Pancreas (tissue), 10 donors: Measurements from ENCODE around the gene ZC3HAV1L. TPM values are rescaled to one million over a fixed set of nuclear protein-coding genes. Genes with fewer than 3 reads are reported as not detected.

ENCODE experiments used
- ATAC-seq, 4 donors: fragments of 200-7000 bp; cut with Tn5 transposase; one replicate each; pipeline versions ENCODE4 v1.8.0 to v1.9.1; 2020; ENCODE audit warnings: mild to moderate bottlenecking in 4 of 4, moderate library complexity in 4 of 4
- DNase-seq, 6 donors: peaks; one replicate each; pipeline ENCODE4 v3.0.0-alpha.2; 2020
- FAIRE-seq: peaks from 2 replicates; lab custom pipeline; 2012; peaks lifted over from hg19 to GRCh38; lab: Jason Lieb, UNC
- H3K27ac ChIP-seq, 4 donors: fragments of 200-600 bp; sonication (generic); 1 replicate in 3 of 4; 2 replicates in 1 of 4; pipeline versions ENCODE4 v1.5.0 to v1.8.0; 2020
- H3K27me3 ChIP-seq, 4 donors: fragments of 200-600 bp; one replicate each; pipeline ENCODE4 v1.8.0; 2021
- H3K36me3 ChIP-seq, 3 donors: fragments of 200-600 bp; sonication (generic) in 1 of 3; one replicate each; pipeline versions ENCODE4 v1.5.0 to v1.8.0; 2020 to 2021
- H3K4me1 ChIP-seq, 3 donors: fragments of 200-600 bp; one replicate each; pipeline ENCODE4 v1.8.0; 2021
- H3K4me3 ChIP-seq, 4 donors: fragments of 200-600 bp; sonication (generic) in 2 of 4; one replicate each; pipeline versions ENCODE4 v1.5.0 to v1.8.0; 2020 to 2021
- H3K9me3 ChIP-seq, 4 donors: fragments of 200-600 bp; one replicate each; pipeline ENCODE4 v1.8.0; 2021
- WGBS, 2 donors: extraction: QIAGEN DNeasy Blood & Tissue Kit; methylation state at CpG; one replicate each; pipeline ENCODE4 v1.1.7; 2013; 5-methylcytosine and 5-hydroxymethylcytosine counted together
- intact Hi-C, 3 donors: fragments of 100-400 bp; cut with DNase I; formaldehyde crosslinking; loops; one replicate each; pipeline versions ENCODE4 v1.11.1 to v1.14.2; 2022
- polyA plus RNA-seq, 2 donors: library from polyadenylated mRNA; stranded (reverse); fragments of 200-250 nt; gene quantifications; one replicate each; pipeline ENCODE4 v1.2.3, GENCODE V29; 2013
- total RNA-seq, 6 donors: library from RNA; stranded (reverse); fragmentation: NEBNext Ultra II Directional in 4 of 6; extraction: Animal tissue kit (Norgen Biotek cat#: 25700) in 4 of 6; gene quantifications; one replicate each; pipeline versions ENCODE4 v1.2.1 to v1.2.4, GENCODE V29; 2021 to 2023
- TF ChIP-seq, protein P1 (sequence below), 4 donors: fragments of 200-600 bp; sonication (generic) in 3 of 4; IDR thresholded peaks; one replicate each; pipeline versions ENCODE4 v1.5.0 to v1.8.0; 2021; ENCODE audit warnings: antibody characterized with exemption in 4 of 4
- donor health status: healthy with polysubstance abuse.
- donor health status: DM: no; HTN: no; CAD: no; lungs with moderate emphysema.
- donor health status: DM: no; HTN: no; CAD: no.
- donor health status: control.
- donor health status: control.
- donor health status: Bipolar disorder and iron deficiency.
- donor health status: DM: yes; HTN: yes; CAD: no.
- donor health status: DM: no; HTN: no; CAD: no.
- donor health status: DM: no; HTN: no; CAD: no.
- donor health status: DM: yes; HTN: yes; CAD: no.

ZC3HAV1L gene
- total and polyA plus RNA-seq, 8 donors, result 0.87 to 5.7 (median 2.0) TPM

DNA sequence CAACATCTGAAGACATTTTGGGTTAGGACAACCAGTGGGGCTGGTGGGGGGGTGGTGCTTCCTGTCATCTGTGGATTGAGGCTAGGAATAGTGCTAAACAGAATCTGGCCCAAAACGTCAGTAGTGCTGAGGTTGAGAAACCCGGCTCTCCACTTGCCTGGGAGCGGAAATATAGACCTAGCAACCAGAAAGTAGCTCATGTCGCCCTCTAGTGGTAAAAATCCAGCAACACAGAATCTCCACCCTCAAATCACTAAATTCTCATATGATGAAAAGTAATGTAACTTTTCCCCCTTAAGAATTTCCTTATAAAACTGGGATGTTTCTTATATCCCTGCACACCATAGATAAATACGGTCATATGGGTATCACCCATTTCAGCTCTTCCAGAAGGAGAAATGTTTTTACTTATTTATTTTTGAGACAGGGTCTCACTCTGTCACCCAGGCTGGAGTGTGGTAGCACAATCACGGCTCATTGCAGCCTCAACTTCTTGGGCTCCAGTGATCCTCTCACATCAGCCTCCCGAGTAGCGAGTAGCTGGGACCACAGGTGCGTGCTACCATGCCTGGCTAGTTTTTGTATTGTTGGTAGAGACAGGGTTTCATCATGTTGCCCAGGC lies 39.3 kb upstream of the ZC3HAV1L start:
- DNase-seq (peak in 4 of 6 donors; percentile 37 to 68 (median 52)), ATAC-seq (peak; percentile 80 to 98 (median 96)), FAIRE-seq (peak; percentile 26)
- WGBS, 2 donors, result 28 to 30% methylated on average over 9 of the region's 9 CpGs
- Histone ChIP-seq H3K36me3 (peaks cover 0 to 32% (median 8%) of the 10 kb centered on the region in 3 donors), H3K27me3 (no peaks in the 10 kb centered on the region), H3K27ac (no peak overlapping the region), H3K4me3 (no peak overlapping the region), H3K4me1 (no peaks in the 10 kb centered on the region), H3K9me3 (no peaks in the 10 kb centered on the region)
- intact Hi-C loops, result loop anchor here in 1 of 3 donors (10.0 kb wide), 1 partner anchor 190 kb away; no protein-coding TSS in a partner anchor
- TF ChIP-seq, protein P1, sequence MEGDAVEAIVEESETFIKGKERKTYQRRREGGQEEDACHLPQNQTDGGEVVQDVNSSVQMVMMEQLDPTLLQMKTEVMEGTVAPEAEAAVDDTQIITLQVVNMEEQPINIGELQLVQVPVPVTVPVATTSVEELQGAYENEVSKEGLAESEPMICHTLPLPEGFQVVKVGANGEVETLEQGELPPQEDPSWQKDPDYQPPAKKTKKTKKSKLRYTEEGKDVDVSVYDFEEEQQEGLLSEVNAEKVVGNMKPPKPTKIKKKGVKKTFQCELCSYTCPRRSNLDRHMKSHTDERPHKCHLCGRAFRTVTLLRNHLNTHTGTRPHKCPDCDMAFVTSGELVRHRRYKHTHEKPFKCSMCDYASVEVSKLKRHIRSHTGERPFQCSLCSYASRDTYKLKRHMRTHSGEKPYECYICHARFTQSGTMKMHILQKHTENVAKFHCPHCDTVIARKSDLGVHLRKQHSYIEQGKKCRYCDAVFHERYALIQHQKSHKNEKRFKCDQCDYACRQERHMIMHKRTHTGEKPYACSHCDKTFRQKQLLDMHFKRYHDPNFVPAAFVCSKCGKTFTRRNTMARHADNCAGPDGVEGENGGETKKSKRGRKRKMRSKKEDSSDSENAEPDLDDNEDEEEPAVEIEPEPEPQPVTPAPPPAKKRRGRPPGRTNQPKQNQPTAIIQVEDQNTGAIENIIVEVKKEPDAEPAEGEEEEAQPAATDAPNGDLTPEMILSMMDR (IDR thresholded peaks at IDR 0.05), result peak; percentile 78 to 83 (median 79)

DNA sequence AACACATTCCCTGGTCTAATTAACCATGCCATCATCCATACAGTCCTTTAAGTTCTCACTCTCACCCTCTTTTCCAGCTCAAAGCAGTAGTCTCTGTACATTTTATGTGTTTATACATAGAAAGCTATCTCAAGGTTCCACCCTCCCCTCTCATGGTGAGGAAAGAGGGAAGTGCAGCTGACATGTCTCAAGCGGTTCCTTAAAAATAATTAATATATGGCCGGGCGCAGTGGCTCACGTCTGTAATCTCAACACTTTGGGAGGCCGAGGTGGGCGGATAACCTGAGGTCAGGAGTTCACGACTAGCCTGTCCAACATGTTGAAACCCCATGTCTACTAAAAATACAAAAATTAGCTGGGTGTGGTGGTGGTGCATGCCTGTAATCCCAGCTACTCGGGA lies 37.0 kb upstream of the ZC3HAV1L start:
- peak in 1 of 4 donors; percentile 12 for ATAC-seq
- 86 to 96% methylated on average over 8 of the region's 8 CpGs for WGBS, 2 donors
- intact Hi-C loops, result loop anchor here in 1 of 3 donors (10.0 kb wide), 1 partner anchor 188 kb away; no protein-coding TSS in a partner anchor
- no peak for FAIRE-seq
- Histone ChIP-seq H3K9me3 (no peaks in the 10 kb centered on the region), H3K4me3 (no peak overlapping the region), H3K36me3 (peaks cover 0 to 23% (median 0%) of the 10 kb centered on the region in 3 donors), H3K27me3 (no peaks in the 10 kb centered on the region), H3K27ac (no peak overlapping the region), H3K4me1 (no peaks in the 10 kb centered on the region)
- TF ChIP-seq, protein P1 (IDR thresholded peaks at IDR 0.05), result no peak
- DNase-seq, result no peak

DNA sequence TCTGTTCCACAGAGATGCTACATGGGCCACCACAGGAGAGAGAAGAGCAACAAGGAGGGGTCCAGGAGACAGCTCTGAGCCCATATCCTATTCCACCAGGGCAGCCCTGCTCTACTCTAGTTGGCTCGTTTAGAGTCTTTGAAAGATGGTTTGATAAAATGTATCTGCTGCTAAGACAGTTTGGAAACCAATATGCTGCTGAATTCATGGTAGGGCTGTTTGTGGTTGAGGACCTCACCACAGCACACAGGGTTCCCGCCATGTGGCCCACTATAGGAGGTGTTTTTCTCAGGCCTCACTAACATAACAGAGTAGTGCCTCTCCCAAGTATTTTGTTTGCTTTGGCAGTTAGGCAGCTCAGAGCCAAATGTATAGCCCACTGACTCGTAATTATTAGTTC lies 35.8 kb upstream of the ZC3HAV1L start:
- Histone ChIP-seq H3K36me3 (peaks cover 0 to 23% (median 0%) of the 10 kb centered on the region in 3 donors), H3K4me1 (no peaks in the 10 kb centered on the region), H3K4me3 (no peak overlapping the region), H3K27ac (no peak overlapping the region), H3K9me3 (no peaks in the 10 kb centered on the region), H3K27me3 (no peaks in the 10 kb centered on the region)
- FAIRE-seq (no peak), ATAC-seq (no peak), DNase-seq (no peak)
- TF ChIP-seq, protein P1 (IDR thresholded peaks at IDR 0.05), result no peak
- WGBS, 2 donors, result 83 to 90% methylated on average over 3 of the region's 3 CpGs
- intact Hi-C loops, result loop anchor here in 1 of 3 donors (10.0 kb wide), 1 partner anchor 187 kb away; no protein-coding TSS in a partner anchor

DNA sequence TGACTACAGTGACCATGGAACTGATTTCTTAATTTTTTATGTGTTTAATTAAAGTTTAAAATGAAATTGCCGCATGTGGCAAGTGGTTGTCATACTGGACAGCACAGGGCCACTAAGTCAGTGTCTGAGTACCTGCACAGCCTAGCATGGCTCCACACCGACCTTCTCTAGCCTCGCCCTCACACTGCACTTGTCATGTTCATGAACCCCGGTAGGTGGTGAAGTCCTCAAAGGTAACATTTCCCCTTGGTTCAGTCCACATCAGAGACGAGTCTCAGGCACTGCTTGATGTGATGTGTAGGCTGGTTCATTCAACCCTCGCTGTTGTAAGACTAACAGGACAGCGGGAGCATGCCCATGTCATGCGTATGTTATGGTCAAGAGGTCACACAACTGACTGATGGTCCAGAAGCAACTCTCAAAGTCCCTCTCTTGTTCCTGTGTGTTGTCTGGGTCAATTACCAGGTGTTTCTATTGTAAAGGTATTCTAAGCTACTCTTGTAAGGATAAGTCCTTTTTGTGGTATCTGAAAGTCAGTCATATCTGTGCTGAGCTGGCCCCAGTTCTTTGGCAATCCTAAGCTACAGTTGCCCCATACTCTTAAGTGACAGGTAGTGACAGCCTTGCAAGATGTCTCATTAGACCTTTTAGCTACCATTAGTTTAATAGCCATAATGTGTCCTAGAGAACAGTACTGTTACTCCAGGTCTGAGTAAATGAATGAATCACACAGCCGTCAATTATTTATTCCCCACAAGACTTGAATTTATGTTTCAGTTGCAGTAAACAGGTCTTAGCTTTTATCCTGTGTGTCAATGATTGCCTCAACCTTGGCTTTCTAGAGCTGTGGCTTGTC lies 32.9 kb upstream of the ZC3HAV1L start:
- Histone ChIP-seq H3K27ac (no peak overlapping the region), H3K4me1 (no peaks in the 10 kb centered on the region), H3K9me3 (no peaks in the 10 kb centered on the region), H3K27me3 (no peaks in the 10 kb centered on the region), H3K4me3 (no peak overlapping the region), H3K36me3 (peaks cover 0 to 41% (median 4%) of the 10 kb centered on the region in 3 donors)
- FAIRE-seq, result no peak
- 97 to 98% methylated on average over 9 of the region's 9 CpGs for WGBS, 2 donors
- no peak for DNase-seq
- intact Hi-C loops, result no loop called here
- TF ChIP-seq, protein P1 (IDR thresholded peaks at IDR 0.05), result no peak
- no peak for ATAC-seq
